K562 (cell line): ENCODE data around the gene TRIP6. TPM values are rescaled to one million over a fixed set of nuclear protein-coding genes. Genes with fewer than 3 reads are reported as not detected.

Experiments used
- ATAC-seq: fragments of 200-7000 bp; cut with Tn5 transposase; 3 replicates; pipeline ENCODE4 v1.9.1; 2020; ENCODE audit warnings: moderate library complexity
- BruUV-seq: library from RNA; stranded (reverse); fragments of 400-500 nt; replicated peaks from 2 replicates; lab custom pipeline; 2021; lab: Mats Ljungman, UMichigan
- CTCF ChIA-PET: fragments of 300-600 bp; formaldehyde crosslinking; extraction: SDS; loops from one replicate; lab custom pipeline; 2021; ENCODE audit warnings: low intra/inter-chr PET ratio; lab: Yijun Ruan, JAX
- POLR2A ChIA-PET: fragments of 300-600, 350-650 bp; sonication (Branson Sonifier 250); formaldehyde crosslinking; extraction: SDS; loops from one replicate; lab custom pipeline; 2021; ENCODE audit warnings: antibody characterized with exemption, inconsistent platforms; lab: Yijun Ruan, JAX
- DNase-seq, 4 experiments: peaks; one replicate each; pipeline versions ENCODE4 v3.0.0 to v3.0.0-alpha.2; 2011 to 2018; ENCODE audit warnings: low spot score in 3 of 4, mixed read lengths in 3 of 4; ENCODE audit errors: extremely low read depth in 1 of 4
- FAIRE-seq: peaks from 2 replicates; lab custom pipeline; 2011; peaks lifted over from hg19 to GRCh38; lab: Jason Lieb, UNC
- H2AFZ ChIP-seq: 2 replicates; pipeline ENCODE4 v1.6.0; 2011; ENCODE audit warnings: low read depth, low read length, control low read depth, inconsistent platforms
- H3K27ac ChIP-seq: fragments of 200-600 bp; 3 replicates; pipeline ENCODE4 v1.8.0; 2011; ENCODE audit warnings: low read depth, mild to moderate bottlenecking, control low read depth, inconsistent platforms, low read length, moderate library complexity, mixed read lengths; ENCODE audit errors: extremely low read depth
- H3K27me3 ChIP-seq, 2 experiments: fragments of 300-600 bp in 1 of 2; 2 replicates in 1 of 2; 3 replicates in 1 of 2; pipeline versions ENCODE4 v1.6.0 to v1.8.0; 2011; ENCODE audit warnings: inconsistent platforms in 2 of 2, low read length in 2 of 2, mild to moderate bottlenecking in 1 of 2, mixed read lengths in 1 of 2, moderate library complexity in 1 of 2; ENCODE audit not compliant: control insufficient read depth in 2 of 2, insufficient read depth in 2 of 2
- H3K36me3 ChIP-seq: fragments of 300-600 bp; 3 replicates; pipeline ENCODE4 v1.8.0; 2011; ENCODE audit warnings: mild to moderate bottlenecking, low read length, inconsistent platforms; ENCODE audit not compliant: control insufficient read depth, insufficient read depth
- H3K4me1 ChIP-seq, 2 experiments: fragments of 200-600 bp in 1 of 2; replicated peaks in 1 of 2; 2 replicates in 1 of 2; 3 replicates in 1 of 2; pipeline versions ENCODE4 v1.5.1 to v1.8.0; 2011; ENCODE audit warnings: inconsistent platforms in 2 of 2, low read length in 2 of 2, mild to moderate bottlenecking in 1 of 2, mixed read lengths in 1 of 2, moderate library complexity in 1 of 2; ENCODE audit not compliant: control insufficient read depth in 2 of 2, insufficient read depth in 2 of 2
- H3K4me2 ChIP-seq: 2 replicates; pipeline ENCODE4 v1.6.1; 2011; ENCODE audit warnings: low read length, control low read depth, inconsistent platforms, mixed read lengths; ENCODE audit not compliant: insufficient read depth
- H3K4me3 ChIP-seq: fragments of 200-600 bp; sonication (generic), shearing (Covaris generic); 2 replicates; pipeline ENCODE4 v1.5.1; 2016; ENCODE audit warnings: control low read depth, inconsistent platforms
- H3K79me2 ChIP-seq: fragments of 200-600 bp; 3 replicates; pipeline ENCODE4 v1.8.0; 2011; ENCODE audit warnings: low read length, inconsistent platforms; ENCODE audit not compliant: control insufficient read depth, insufficient read depth
- H3K9ac ChIP-seq, 2 experiments: 2 replicates each; pipeline versions ENCODE4 v1.6.0 to v1.6.1; 2011; ENCODE audit warnings: low read depth in 2 of 2, low read length in 2 of 2, control low read depth in 1 of 2, inconsistent platforms in 1 of 2, mild to moderate bottlenecking in 1 of 2, mixed read lengths in 1 of 2; ENCODE audit not compliant: insufficient read depth in 1 of 2
- H3K9me1 ChIP-seq: one replicate; pipeline ENCODE4 v1.6.0; 2011; ENCODE audit warnings: inconsistent platforms, mild to moderate bottlenecking, low read length, moderate library complexity; ENCODE audit not compliant: control insufficient read depth, insufficient read depth
- H3K9me3 ChIP-seq: replicated peaks from 2 replicates; pipeline ENCODE4 v1.5.1; 2011; ENCODE audit warnings: low read depth, low read length, inconsistent platforms; ENCODE audit not compliant: control insufficient read depth, insufficient read depth
- H4K20me1 ChIP-seq: replicated peaks from 2 replicates; pipeline ENCODE4 v1.6.1; 2011; ENCODE audit warnings: low read length, inconsistent platforms, mixed read lengths; ENCODE audit not compliant: control insufficient read depth, insufficient read depth
- ARID2 ChIP-seq: fragments of 450-650 bp; IDR thresholded peaks from 2 replicates; pipeline ENCODE4 v1.6.1; 2017; ENCODE audit warnings: antibody characterized with exemption, mild to moderate bottlenecking
- DDX20 ChIP-seq: fragments of 450-650 bp; IDR thresholded peaks from 2 replicates; pipeline ENCODE4 v1.6.1; 2016; ENCODE audit warnings: missing genetic modification characterization, low read depth, mild to moderate bottlenecking, missing compliant biosample characterization, moderate library complexity
- ETS1 ChIP-seq: conservative IDR thresholded peaks from 2 replicates; pipeline ENCODE4 v1.6.1; 2011; ENCODE audit warnings: low read depth, mild to moderate bottlenecking, low read length; ENCODE audit not compliant: control insufficient read depth
- GATAD2B ChIP-seq: fragments of 450-650 bp; IDR thresholded peaks from 2 replicates; pipeline ENCODE4 v1.6.1; 2017; ENCODE audit warnings: mild to moderate bottlenecking, borderline replicate concordance
- HDAC2 ChIP-seq: fragments of 450-650 bp; IDR thresholded peaks from 2 replicates; pipeline ENCODE4 v1.6.1; 2016; ENCODE audit warnings: mild to moderate bottlenecking
- HNRNPK ChIP-seq: fragments of 200-400 bp; formaldehyde crosslinking; IDR thresholded peaks from one replicate; pipeline ENCODE4 v1.6.1; 2018; ENCODE audit warnings: mild to moderate bottlenecking, low read depth, low read length; ENCODE audit not compliant: poor library complexity, severe bottlenecking
- JUND ChIP-seq, 2 experiments: IDR thresholded peaks; 2 replicates in 1 of 2; 3 replicates in 1 of 2; pipeline ENCODE4 v1.6.1; 2011; ENCODE audit warnings: borderline replicate concordance in 2 of 2, low read depth in 2 of 2, low read length in 2 of 2, improper control_type of control experiment in 1 of 2, missing biosample characterization in 1 of 2, missing genetic modification characterization in 1 of 2, missing genetic modification reagents in 1 of 2
- NFE2L1 ChIP-seq: fragments of 450-650 bp; IDR thresholded peaks from 2 replicates; pipeline ENCODE4 v1.6.1; 2016; ENCODE audit warnings: missing genetic modification characterization, low read depth, mild to moderate bottlenecking, missing compliant biosample characterization, moderate library complexity, borderline replicate concordance
- PHB ChIP-seq: fragments of 250-450 bp; sonication (Bioruptor Pico); IDR thresholded peaks from 2 replicates; pipeline ENCODE4 v1.5.0; 2021
- TAF9B ChIP-seq: fragments of 450-650 bp; IDR thresholded peaks from 2 replicates; pipeline ENCODE4 v1.6.1; 2018; ENCODE audit warnings: mild to moderate bottlenecking; ENCODE audit not compliant: partially characterized antibody
- ZBTB17 ChIP-seq: fragments of 450-650 bp; formaldehyde crosslinking; IDR thresholded peaks from 2 replicates; pipeline ENCODE4 v1.4.0; 2020; ENCODE audit warnings: mild to moderate bottlenecking
- ZNF146 ChIP-seq: IDR thresholded peaks from one replicate; pipeline ENCODE4 v1.6.1; 2018; ENCODE audit warnings: missing compliant biosample characterization; ENCODE audit not compliant: unreplicated experiment
- ZNF347 ChIP-seq: fragments of 450-650 bp; formaldehyde crosslinking; IDR thresholded peaks from 2 replicates; pipeline ENCODE4 v1.4.0; 2020; ENCODE audit warnings: low read depth, mild to moderate bottlenecking, moderate library complexity
- ZNF395 ChIP-seq: fragments of 200-800 bp; sonication (Bioruptor generic); IDR thresholded peaks from 2 replicates; pipeline ENCODE4 v1.6.1; 2017; ENCODE audit warnings: missing genetic modification characterization, missing compliant biosample characterization
- WGBS: fragments of 100-300 bp; shearing (Covaris generic); methylation state at CpG from one replicate; pipeline ENCODE4 v1.1.6; 2016; ENCODE audit warnings: low coverage, mixed read lengths; ENCODE audit not compliant: insufficient coverage; ENCODE audit errors: missing lambda C conversion rate; 5-methylcytosine and 5-hydroxymethylcytosine counted together
- in situ Hi-C: fragments of 300-500 bp; cut with MboI; formaldehyde crosslinking; loops from 4 replicates; pipeline ENCODE4 v1.15.0; 2018; ENCODE audit warnings: inconsistent platforms, mixed read lengths
- intact Hi-C: fragments of 100-400 bp; cut with micrococcal nuclease; formaldehyde crosslinking; loops from 2 replicates; pipeline ENCODE4 v1.14.2; 2022
- polyA plus RNA-seq, 8 experiments: library from polyadenylated mRNA; depleted of rRNA in 4 of 8; stranded (reverse) in 5 of 8; unstranded in 3 of 8; fragments of >200 nt; fragmentation: Nextera tagmentation in 2 of 8; fragmentation: Illumina TruSeq in 1 of 8; extraction: Ambion mirVana in 2 of 8; extraction: Trizol in 1 of 8; gene quantifications; 2 replicates each; pipeline versions ENCODE4 v1.2.1 to v1.2.3, GENCODE V29; 2011 to 2014; ENCODE audit warnings: inconsistent platforms in 1 of 8, missing spikeins in 1 of 8
- total RNA-seq, 7 experiments: library from RNA; depleted of rRNA in 6 of 7; stranded (reverse); fragments of >200 nt in 6 of 7; fragmentation: Illumina TruSeq in 2 of 7; extraction: Trizol in 2 of 7; gene quantifications; 2 replicates each; pipeline versions ENCODE4 v1.2.1 to v1.2.3, GENCODE V29; 2011 to 2021; ENCODE audit warnings: low replicate concordance in 1 of 7
- TF ChIP-seq, protein P1 (sequence below): sonication (generic); formaldehyde crosslinking; IDR thresholded peaks from 2 replicates; pipeline ENCODE4 v1.8.1; 2023; ENCODE audit warnings: mild to moderate bottlenecking, missing genetic modification reagents

The TRIP6 gene
- total and polyA plus RNA-seq, 9 of the 15 experiments (the other 6 are each of a cell fraction or from before 2014, with no cell fraction given) = 5.9 to 141 (median 54.0) TPM

DNA sequence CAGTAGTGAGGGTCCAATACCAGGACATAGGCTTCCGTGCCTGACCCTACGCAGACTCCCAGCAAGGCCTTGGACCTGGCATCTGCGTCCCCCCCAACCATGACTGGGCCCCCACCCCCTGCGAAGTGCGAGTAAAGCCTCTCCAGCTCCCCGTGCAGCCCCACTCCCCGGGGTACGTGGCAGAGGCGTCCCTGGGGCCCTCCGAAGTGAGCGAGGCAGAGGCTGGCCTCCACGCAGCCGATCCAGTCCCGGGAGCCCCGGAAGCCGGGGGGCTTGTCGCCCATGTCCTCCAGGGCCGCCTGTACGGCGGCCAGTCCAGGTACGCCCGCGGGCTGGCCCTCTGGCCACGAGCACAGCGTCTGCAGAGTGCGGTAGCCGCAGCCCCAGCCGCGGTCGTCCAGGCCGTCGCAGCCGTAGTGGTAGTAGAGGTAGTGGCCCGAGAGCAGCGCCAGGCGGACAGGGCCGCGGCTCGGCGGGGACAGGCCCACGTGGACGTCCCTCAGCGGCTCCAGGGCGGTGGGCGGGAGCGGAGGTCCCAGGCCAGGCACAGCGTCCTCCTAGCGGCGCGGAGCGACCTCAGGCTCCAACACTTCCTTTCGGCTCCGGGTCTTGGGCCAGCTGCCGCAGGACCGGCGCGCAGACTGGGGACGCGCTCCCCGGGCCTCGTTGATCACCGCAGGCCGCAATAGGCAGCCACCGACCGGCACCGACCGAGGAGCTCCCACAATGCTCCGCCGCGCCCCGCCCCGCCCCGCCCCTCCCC, 22.0 kb downstream of the TRIP6 start, which contains the start of gene UFSP1:
TSS of gene UFSP1 (minus strand) at position 728 of the 763 bp plus-strand sequence. CDS start at position 284, 444 bp downstream.
- intact Hi-C loops (no loop called here), in situ Hi-C loops (no loop called here)
- H3K4me3 ChIP-seq = peak within 1 kb of the TSS; percentile 70
- FAIRE-seq (no peak), ATAC-seq (peak; percentile 70), DNase-seq (peak in 3 of 4 experiments; percentile 51 to 80 (median 66))
- H3K9ac ChIP-seq = peak within 1 kb of the TSS; percentile 86 to 100
- H2AFZ ChIP-seq = peak within 1 kb of the TSS; percentile 83
- H3K4me2 ChIP-seq = peak within 1 kb of the TSS; percentile 87
- no TSS peak for BruUV-seq
- ChIA-PET CTCF (no interaction called here), POLR2A (interaction anchor here (0.5 to 6.3 kb wide), 16 partner anchors 9 to 1474 kb away, joined by 3 to 144 read pairs (median 4); partner anchors contain the start of gene SRRT)
- peaks cover 44% of the 10 kb centered on the region for H3K79me2 ChIP-seq
- peaks cover 24% of the 10 kb centered on the region for H4K20me1 ChIP-seq
- H3K4me1 ChIP-seq = peaks cover 29 to 83% of the 10 kb centered on the region in 2 experiments
- H3K36me3 ChIP-seq = peaks cover 48% of the 10 kb centered on the region
- peak within 1 kb of the TSS; percentile 89 for H3K27ac ChIP-seq
- H3K27me3 ChIP-seq = no peaks in the 10 kb centered on the region
- WGBS = under 1% methylated on average over 60 of the region's 73 CpGs
- H3K9me1 ChIP-seq = peaks cover 5% of the 10 kb centered on the region
- no peaks in the 10 kb centered on the region for H3K9me3 ChIP-seq
- no peak for TF ChIP-seq DDX20 (tag)
- TF ChIP-seq ZNF347 (CRISPR knock-in tag) = no peak
- TF ChIP-seq NFE2L1 (tag) = no peak
- peak; percentile 32; the same call in 1 of the 2 replicates for TF ChIP-seq ZBTB17 (CRISPR knock-in tag)
- TF ChIP-seq ETS1 = peak; percentile 83
- peak; percentile 58; the same call in 1 of the 2 replicates for TF ChIP-seq HDAC2
- peak; percentile 97 for TF ChIP-seq HNRNPK
- TF ChIP-seq ARID2 = no peak
- TF ChIP-seq GATAD2B = no peak
- peak; percentile 67; the same call in 1 of the 2 replicates for TF ChIP-seq ZNF395 (CRISPR knock-in tag)
- TF ChIP-seq PHB (CRISPR knock-in tag) = peak; percentile 26; the same call in 1 of the 2 replicates
- TF ChIP-seq JUND (IDR thresholded peaks at IDR 0.05; ENCODE audit: borderline replicate concordance, low read depth, low read length) = 0 out of 2 replicates have a peak, but pooled peaks have one; percentile 4
- no peak for TF ChIP-seq JUND (tag; IDR thresholded peaks at IDR 0.05; ENCODE audit: borderline replicate concordance, low read depth, low read length)
- TF ChIP-seq, protein P1, sequence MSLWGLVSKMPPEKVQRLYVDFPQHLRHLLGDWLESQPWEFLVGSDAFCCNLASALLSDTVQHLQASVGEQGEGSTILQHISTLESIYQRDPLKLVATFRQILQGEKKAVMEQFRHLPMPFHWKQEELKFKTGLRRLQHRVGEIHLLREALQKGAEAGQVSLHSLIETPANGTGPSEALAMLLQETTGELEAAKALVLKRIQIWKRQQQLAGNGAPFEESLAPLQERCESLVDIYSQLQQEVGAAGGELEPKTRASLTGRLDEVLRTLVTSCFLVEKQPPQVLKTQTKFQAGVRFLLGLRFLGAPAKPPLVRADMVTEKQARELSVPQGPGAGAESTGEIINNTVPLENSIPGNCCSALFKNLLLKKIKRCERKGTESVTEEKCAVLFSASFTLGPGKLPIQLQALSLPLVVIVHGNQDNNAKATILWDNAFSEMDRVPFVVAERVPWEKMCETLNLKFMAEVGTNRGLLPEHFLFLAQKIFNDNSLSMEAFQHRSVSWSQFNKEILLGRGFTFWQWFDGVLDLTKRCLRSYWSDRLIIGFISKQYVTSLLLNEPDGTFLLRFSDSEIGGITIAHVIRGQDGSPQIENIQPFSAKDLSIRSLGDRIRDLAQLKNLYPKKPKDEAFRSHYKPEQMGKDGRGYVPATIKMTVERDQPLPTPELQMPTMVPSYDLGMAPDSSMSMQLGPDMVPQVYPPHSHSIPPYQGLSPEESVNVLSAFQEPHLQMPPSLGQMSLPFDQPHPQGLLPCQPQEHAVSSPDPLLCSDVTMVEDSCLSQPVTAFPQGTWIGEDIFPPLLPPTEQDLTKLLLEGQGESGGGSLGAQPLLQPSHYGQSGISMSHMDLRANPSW (CRISPR knock-in tag) = peak; percentile 91; the same call in 1 of the 2 replicates
- TF ChIP-seq ZNF146 = peak; percentile 13
- no peak for TF ChIP-seq TAF9B
